Activated CD8-positive, alpha-beta memory T cell treated with anti-CD3 and anti-CD28 coated beads for 36 hours (primary cell): ENCODE data around the gene PC. TPM values are rescaled to one million over a fixed set of nuclear protein-coding genes. Genes with fewer than 3 reads are reported as not detected.

Source experiments
- CTCF ChIA-PET: fragments of 350-600 bp; sonication (Branson Sonifier 250); formaldehyde crosslinking; loops from one replicate; lab custom pipeline; 2021; ENCODE audit warnings: antibody characterized with exemption; lab: Charles Lee
- POLR2A ChIA-PET: fragments of 350-600 bp; sonication (Branson Sonifier 250); formaldehyde crosslinking; loops from one replicate; lab custom pipeline; 2021; ENCODE audit warnings: antibody characterized with exemption; lab: Charles Lee
- total RNA-seq, 2 experiments: library from RNA; stranded (reverse); gene quantifications; one replicate each; pipeline ENCODE4 v1.2.3, GENCODE V29; 2021

Gene PC
- total RNA-seq, 2 experiments from 2014 or later: 10.7 to 10.9 TPM

- ChIA-PET CTCF (no interaction called here), POLR2A (no interaction called here)
Observed at GRCh38 chr11:66880496-66881450, 77.4 kb downstream of the PC start.

- POLR2A ChIA-PET: no interaction called here
- CTCF ChIA-PET: interaction anchor here (0.9 kb wide), 1 partner anchor 10 kb away, joined by 4 read pairs; no protein-coding TSS in a partner anchor
Observed at GRCh38 chr11:66879999-66880398, 78.2 kb downstream of the PC start.

GRCh38 chr11:66879583-66879982 is 78.6 kb downstream of the PC start:
- POLR2A ChIA-PET: no interaction called here
- CTCF ChIA-PET: interaction anchor here (0.9 kb wide), 1 partner anchor 10 kb away, joined by 4 read pairs; no protein-coding TSS in a partner anchor

GRCh38 chr11:66879000-66879399 is 79.2 kb downstream of the PC start:
- ChIA-PET CTCF (no interaction called here), POLR2A (no interaction called here)

GRCh38 chr11:66878474-66878873 is 79.7 kb downstream of the PC start:
- ChIA-PET CTCF (no interaction called here), POLR2A (no interaction called here)

- ChIA-PET CTCF (no interaction called here), POLR2A (no interaction called here)
Observed at GRCh38 chr11:66877588-66878385, 80.4 kb downstream of the PC start.

- CTCF ChIA-PET: no interaction called here
- POLR2A ChIA-PET: no interaction called here
Observed at GRCh38 chr11:66875378-66875777, 82.8 kb downstream of the PC start.

- POLR2A ChIA-PET: no interaction called here
- CTCF ChIA-PET: no interaction called here
Observed at GRCh38 chr11:66874232-66874631, 84.0 kb downstream of the PC start.

GRCh38 chr11:66871521-66871901 is 86.7 kb downstream of the PC start:
- CTCF ChIA-PET: no interaction called here
- POLR2A ChIA-PET: no interaction called here

- ChIA-PET POLR2A (no interaction called here), CTCF (interaction anchor here (1.0 kb wide), 1 partner anchor 177 kb away, joined by 3 read pairs; no protein-coding TSS in a partner anchor)
Observed at GRCh38 chr11:66870616-66871520, 87.3 kb downstream of the PC start.

- CTCF ChIA-PET: interaction anchor here (0.7 to 1.0 kb wide), 2 partner anchors 13 to 176 kb away, joined by 3 read pairs; no protein-coding TSS in a partner anchor
- POLR2A ChIA-PET: no interaction called here
Observed at GRCh38 chr11:66870131-66870530, 88.1 kb downstream of the PC start.

GRCh38 chr11:66869567-66869870 is 88.7 kb downstream of the PC start:
- ChIA-PET POLR2A (no interaction called here), CTCF (interaction anchor here (0.6 to 0.7 kb wide), 2 partner anchors 10 to 14 kb away, joined by 3 to 4 read pairs; no protein-coding TSS in a partner anchor)

GRCh38 chr11:66868726-66869566 is 89.2 kb downstream of the PC start:
- CTCF ChIA-PET: interaction anchor here (0.6 to 2.0 kb wide), 2 partner anchors 11 to 14 kb away, joined by 4 to 7 read pairs; no protein-coding TSS in a partner anchor
- POLR2A ChIA-PET: no interaction called here

- ChIA-PET CTCF (interaction anchor here (1.2 to 2.0 kb wide), 2 partner anchors 13 to 26 kb away, joined by 3 to 7 read pairs; no protein-coding TSS in a partner anchor), POLR2A (no interaction called here)
Observed at GRCh38 chr11:66868082-66868725, 90.0 kb downstream of the PC start.

GRCh38 chr11:66867425-66868040 is 90.7 kb downstream of the PC start:
- CTCF ChIA-PET: interaction anchor here (1.2 to 2.0 kb wide), 2 partner anchors 12 to 25 kb away, joined by 3 to 7 read pairs; no protein-coding TSS in a partner anchor
- POLR2A ChIA-PET: no interaction called here

GRCh38 chr11:66866511-66866986 is 91.6 kb downstream of the PC start:
- CTCF ChIA-PET: interaction anchor here (2.0 kb wide), 1 partner anchor 11 kb away, joined by 7 read pairs; no protein-coding TSS in a partner anchor

GRCh38 chr11:66866007-66866406 is 92.2 kb downstream of the PC start:
- ChIA-PET POLR2A (no interaction called here), CTCF (no interaction called here)

More at GRCh38 chr11:66866511-66866986, 91.6 kb downstream of the PC start:
- POLR2A ChIA-PET: no interaction called here
